ENCODE results near the gene MBP.
A peak's percentile ranks its signal among the peaks of the same experiment; 100 is the strongest.

MBP gene

GRCh38 chr18:77060151-77060550 is 72.4 kb downstream of the MBP start:
- no peak for DNase-seq

- no peak for DNase-seq
Measured at GRCh38 chr18:77059294-77059916, 73.2 kb downstream of the MBP start.

DNA sequence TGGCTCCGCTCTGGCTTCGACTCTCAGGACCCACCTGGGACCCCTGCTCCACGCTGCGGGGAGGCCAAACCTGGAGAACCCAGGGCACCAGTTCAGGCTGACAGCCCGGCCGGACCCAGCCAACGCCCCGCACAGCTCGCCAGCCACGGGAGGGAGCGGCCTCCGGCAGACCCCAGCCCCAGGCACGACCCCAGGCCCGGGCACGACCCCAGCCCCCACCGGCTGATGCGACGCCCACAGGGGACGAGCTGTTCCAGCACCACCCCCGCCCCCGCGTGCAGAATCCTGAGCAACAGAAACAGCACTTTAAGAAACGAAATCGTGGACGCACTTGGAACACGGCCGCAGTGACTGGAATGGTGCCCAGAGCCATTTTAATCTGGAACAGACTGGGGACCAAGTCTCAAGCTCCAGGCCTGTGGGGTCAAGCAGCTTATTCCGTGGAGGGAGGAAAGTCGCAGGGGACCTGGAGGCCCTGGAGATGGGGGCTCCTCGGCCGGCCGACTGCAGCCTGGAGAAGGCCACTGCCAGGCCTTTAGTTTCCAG is 74.2 kb downstream of the MBP start:
- DNase-seq = no peak

GRCh38 chr18:77057006-77057395 is 75.6 kb downstream of the MBP start:
- no peak for DNase-seq

- DNase-seq = no peak
Measured at GRCh38 chr18:77056344-77057005, 76.1 kb downstream of the MBP start.

DNA sequence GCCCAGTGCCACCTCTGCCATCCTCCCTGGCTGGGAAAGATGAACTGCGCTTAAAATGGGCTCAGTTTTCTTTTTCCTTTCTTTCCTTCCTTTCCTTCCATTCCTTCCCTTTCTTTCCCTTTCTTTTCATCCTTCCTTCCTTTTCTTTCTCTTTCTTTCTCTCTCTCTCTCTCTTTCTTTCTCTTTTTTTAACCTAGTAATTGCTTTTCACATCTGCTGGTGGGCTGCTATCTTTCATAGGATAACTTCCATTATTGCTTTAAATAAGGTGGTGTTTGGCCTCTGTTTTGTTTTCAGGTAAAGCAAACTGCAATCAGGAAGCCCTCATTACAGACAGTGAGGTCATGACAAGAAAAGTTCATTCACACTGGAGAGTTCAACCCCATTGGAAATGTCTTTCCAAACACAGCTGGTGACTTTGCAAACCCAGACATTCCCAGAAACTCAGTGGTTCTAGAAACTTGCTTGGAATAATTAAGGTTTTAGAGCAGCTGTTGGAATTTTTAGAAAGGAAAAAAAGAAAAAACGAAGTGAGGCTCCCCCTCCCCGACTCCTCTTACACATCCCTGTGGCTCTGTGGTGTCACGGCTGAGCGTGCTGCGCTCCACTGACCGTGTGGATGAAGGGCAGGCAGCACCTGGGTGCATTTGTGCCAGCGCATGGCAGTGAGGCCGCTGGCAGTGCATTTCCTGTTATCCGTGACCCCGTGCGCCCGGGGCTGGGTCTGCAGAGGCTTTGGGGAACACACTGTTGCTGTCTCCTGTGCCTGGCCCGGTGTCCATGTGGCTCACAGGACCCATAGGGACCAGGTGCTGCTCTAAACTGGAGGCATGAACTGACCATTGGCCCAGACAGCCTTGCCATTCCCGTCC is 76.9 kb downstream of the MBP start:
- DNase-seq = no peak

GRCh38 chr18:77054606-77055428 is 77.8 kb downstream of the MBP start:
- DNase-seq = peak; percentile 67

GRCh38 chr18:77054288-77054605 is 78.3 kb downstream of the MBP start:
- DNase-seq = no peak

DNA sequence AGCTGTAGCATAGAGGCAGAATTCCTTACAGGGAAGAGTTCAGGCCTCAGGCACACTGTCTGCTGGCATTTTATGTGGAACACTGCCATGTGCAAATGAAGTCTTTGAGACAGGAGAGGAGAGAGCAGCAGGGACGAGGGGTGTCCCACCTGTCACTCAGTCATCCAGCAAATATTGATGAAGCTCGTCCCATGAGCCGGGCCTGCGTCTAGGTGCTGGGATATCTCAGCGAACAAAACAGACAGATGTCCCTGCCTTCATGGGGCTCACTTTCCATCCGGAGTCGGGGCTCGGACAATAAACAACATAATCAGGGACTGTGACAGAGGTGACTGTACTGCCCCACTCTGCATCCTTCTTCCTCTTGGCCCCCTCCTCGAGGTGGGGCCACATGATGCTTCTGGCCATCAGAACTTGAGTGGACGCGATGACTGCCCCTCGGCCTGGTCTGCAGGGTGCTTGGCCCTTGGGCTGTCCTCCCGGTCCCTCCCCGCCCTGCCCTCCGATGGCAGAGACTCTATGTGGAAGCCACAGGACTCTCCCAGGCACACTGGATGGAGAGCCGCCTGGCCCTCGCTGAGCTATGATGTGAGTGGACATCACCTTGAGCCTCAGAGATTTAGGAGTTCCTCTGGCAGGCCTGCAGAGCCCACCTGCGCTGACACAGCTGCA is 78.8 kb downstream of the MBP start:
- no peak for DNase-seq

DNA sequence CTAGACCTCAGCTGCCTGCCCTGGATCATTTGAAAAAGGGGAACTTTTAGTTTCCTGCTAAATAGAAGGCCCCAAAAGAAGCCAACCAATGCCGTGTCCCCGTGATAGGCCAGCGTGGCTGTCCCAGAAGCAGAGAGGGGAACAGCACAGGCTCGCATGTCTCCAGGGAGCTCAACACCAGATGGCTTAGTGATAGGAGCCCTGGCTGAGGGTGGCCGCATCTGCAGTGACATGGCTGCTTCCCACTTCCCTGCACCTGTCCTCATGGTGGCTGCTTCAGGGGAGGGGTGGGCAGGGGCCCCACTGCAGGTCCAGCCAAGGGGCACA is 79.6 kb downstream of the MBP start:
- no peak for DNase-seq

DNA sequence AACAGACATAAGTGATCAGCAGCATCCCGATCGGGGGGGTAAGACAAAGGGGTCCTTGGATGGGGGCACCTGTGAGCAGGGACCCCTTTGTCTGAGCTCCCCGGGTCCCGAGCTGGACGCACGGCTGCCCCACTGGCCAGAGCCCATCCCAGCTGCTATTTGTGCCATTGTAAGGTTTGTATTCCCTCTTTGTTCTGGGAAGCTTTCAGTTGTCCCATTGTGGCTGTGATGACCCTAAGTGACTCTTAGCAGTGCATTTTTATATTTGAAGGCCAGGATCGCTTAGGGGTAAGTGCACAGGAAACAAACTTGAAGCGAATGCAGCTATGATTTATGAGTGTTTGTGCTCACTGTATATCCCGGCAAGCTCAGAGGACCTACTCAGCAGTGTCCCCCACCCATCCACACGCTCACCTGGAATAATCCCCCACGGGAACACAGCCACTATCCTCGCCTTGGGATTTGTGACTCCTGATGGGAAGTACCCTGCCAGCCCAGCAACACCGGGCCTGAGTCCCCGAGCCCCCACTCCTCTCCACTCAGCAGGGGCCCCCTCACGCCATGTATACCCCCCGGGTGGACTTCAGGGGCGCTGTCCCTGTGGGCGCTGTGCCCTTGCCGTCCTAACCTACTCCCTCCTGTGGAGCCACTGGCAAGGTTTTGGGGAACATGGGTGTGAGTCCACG is 80.1 kb downstream of the MBP start:
- no peak for DNase-seq

DNA sequence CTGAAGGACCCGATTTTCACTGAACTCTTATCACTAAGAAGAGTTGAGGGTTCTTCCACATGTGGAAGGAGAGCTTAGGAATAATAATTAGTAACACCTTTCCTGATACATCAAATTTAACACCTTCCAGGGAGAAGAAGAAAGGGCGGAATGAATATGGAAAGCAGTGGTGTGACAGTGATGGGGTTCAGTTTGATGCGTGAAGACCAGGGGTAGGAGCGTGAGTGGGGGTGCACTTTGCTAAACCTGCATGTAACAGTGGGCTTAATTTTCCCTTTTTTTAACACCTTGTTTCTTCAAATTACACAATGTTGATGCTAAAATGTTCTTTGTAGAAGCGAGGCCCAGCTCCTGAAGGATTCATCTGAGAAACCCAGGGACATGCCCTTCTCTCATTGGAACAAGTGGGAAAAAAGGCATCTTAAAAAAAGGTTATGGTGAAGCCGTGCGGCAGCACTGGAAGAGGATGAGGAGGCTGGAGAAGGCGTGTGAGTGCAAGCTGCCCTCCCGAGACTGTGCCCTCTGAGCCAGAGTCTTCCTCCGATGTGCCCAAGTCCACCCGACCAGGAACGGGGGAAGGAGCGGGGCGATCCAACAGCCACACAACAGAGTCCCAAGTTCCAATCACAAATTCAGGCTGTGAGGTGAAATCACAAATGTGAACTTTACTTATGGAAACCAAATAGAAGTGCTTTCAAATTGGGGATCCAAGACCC is 80.8 kb downstream of the MBP start:
- DNase-seq = no peak

DNA sequence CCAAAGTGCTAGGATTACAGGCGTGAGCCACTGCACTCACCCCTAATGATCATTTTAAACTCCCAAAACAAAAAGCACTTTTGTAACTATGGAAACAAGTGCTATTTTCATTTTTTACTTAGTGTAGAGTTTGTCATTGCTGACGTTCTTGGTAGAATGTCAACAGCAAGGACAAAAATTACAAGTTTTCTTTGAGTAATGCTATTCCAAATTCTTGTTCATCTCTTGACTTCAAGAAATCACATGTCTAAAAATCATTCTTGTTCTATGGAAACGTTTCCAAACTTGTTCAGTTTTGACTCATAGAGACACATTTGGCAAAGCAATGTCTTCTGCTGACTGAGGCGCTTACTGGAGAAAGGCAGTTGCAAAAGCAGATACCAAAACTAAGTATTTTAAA is 82.6 kb downstream of the MBP start:
- no peak for DNase-seq

GRCh38 chr18:77047803-77048419 is 84.7 kb downstream of the MBP start:
- no peak for DNase-seq

DNA sequence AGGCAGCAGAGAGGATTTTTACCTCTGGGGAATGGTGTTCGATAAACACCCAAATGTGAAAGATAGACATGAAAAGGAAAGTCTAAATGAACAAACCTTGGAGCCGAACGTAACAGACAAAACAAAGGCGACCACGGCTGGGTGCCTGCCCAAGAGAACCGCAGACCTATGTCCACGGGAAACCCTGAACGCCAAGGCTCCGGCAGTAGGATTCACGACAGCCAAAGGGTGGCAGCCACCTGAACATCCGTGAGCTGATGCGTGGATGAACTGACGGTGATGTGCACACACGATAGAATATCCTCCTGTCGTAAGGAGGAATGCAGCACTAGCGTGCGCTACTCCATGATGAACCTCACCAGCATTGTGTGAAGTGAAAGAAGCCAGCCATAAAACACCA is 85.6 kb downstream of the MBP start:
- no peak for DNase-seq

DNA sequence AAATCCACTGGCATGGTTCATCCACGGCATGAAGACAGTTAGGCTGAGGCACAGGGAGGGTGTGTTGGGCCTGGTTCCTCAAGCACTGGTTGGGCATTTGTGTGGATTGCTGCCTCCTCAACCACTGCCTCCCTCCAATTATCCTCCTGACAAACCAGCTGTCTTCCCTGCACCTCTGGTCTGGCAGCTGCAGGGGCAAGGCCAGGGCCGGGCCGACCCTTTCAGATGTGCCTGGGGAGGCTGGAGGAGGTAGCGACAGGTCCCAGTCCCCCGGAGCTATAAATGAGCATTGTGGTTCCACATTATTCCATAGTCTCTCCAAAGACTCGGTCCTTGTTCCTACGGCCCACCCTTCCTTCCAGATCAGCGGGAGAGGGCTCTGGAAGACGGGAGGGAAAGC is 86.2 kb downstream of the MBP start:
- no peak for DNase-seq

GRCh38 chr18:77045677-77046076 is 86.9 kb downstream of the MBP start:
- DNase-seq = no peak

DNA sequence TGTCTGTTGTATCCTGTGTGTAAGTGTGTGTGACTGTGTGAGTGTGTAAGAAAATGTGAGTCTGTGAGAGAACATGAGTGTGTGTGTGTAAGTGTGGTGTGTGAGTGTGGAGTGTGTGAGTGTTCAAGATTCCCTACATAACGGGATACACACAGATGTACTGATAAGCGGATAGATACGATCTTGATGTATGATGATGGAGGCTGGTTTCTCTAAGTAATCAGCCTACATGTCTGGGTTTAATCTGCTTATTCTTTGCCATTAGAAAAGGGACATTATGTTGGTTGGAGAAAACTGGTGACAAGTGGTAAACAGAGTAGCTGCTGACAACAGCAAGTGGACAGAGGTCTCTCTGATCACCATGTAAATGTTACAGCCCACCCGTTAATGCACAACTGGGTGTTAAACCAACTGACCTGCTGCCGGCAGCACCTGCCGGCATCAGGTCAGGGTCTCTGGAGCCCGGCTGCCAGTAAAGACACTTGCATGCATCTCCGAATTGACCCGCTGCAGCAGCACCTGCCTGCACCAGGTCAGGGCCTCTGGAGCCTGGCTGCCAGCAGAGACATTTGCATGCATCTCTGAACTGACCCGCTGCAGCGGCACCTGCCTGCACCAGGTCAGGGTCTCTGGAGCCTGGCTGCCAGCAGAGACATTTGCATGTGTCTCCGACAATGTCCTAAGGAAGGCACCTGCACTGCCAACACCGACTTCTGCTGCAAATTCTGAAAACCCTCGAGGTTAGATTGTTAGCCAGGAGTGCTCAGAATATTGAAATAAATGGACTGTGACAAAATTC is 87.5 kb downstream of the MBP start:
- DNase-seq = no peak

GRCh38 chr18:77043541-77044280 is 88.9 kb downstream of the MBP start:
- DNase-seq = no peak

Data from activated CD4-positive, alpha-beta T cell treated with anti-CD3 and anti-CD28 coated beads for 1 hour (primary cell).